AG10803 (cell line): Measurements from ENCODE around the gene ADGRA3.
A peak's percentile ranks its signal among the peaks of the same experiment; 100 is the strongest.

Source experiments
- DNase-seq: peaks from one replicate; pipeline ENCODE4 v3.0.0; 2010; ENCODE audit warnings: low read depth
- H3K4me3 ChIP-seq: 2 replicates; pipeline ENCODE4 v1.5.1; 2011; ENCODE audit warnings: mild to moderate bottlenecking, low read length, control low read depth
- CTCF ChIP-seq: conservative IDR thresholded peaks from 2 replicates; pipeline ENCODE4 v1.5.1; 2011; ENCODE audit warnings: mild to moderate bottlenecking, low read length, control low read depth, inconsistent platforms

Gene ADGRA3

GRCh38 chr4:22515888-22516541 lies at the start of gene ADGRA3:
Gene ADGRA3, minus strand, starts transcription at chr4:22516066. Its CDS starts 282 bp downstream, at chr4:22515784.
- no peak for TF ChIP-seq CTCF
- H3K4me3 ChIP-seq: peak within 1 kb of the TSS; percentile 73
- peak; percentile 70 for DNase-seq

GRCh38 chr4:22556495-22556894 lies 40.6 kb upstream of the ADGRA3 start:
- no peak for DNase-seq
- no peak for TF ChIP-seq CTCF
- no peak overlapping the region for H3K4me3 ChIP-seq

GRCh38 chr4:22554670-22555069 lies 38.8 kb upstream of the ADGRA3 start:
- no peak for TF ChIP-seq CTCF
- no peak overlapping the region for H3K4me3 ChIP-seq
- DNase-seq: no peak

- no peak for DNase-seq
Observed at GRCh38 chr4:22553560-22553959, 37.7 kb upstream of the ADGRA3 start.

DNA sequence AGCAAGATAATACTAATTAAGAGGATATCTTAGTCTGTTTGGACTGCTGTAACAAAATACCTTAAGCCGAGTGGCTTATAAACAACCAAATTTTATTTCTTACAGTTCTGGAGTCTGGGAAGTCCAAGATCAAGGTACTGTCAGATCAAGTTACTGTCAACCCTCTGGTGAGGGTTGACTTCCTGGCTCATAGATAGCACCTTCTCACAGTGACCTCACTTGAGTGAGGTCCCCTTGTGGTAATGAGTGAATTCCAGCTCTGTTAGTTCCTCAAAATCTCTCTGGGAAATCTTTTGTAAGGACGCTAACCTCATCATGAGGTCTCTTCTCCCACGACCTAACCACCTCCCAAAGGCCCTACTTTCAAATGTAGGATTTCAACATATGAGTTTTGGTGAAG lies 36.9 kb upstream of the ADGRA3 start:
- no peak overlapping the region for H3K4me3 ChIP-seq
- TF ChIP-seq CTCF: no peak
- DNase-seq: no peak

More at GRCh38 chr4:22553560-22553959, 37.7 kb upstream of the ADGRA3 start:
- H3K4me3 ChIP-seq: no peak overlapping the region
- TF ChIP-seq CTCF: no peak

DNA sequence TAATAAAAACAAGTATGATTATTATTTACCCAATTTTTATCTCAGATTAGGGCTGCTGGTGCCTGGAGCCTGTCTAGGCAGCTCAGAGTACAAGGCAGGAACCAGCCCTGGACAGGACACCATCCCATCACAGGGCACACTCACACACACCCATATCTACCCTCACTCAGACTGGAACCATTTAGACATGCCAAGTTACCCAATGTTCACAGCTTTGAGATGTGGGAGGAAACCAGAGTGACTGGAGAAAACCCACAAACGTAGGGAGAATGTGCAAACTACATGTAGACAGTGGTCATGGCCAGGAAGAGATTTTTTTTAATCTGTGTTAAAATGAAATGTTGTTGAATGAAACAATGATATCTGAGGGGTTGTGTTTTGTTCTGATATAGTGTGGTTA lies 35.7 kb upstream of the ADGRA3 start:
- no peak overlapping the region for H3K4me3 ChIP-seq
- DNase-seq: no peak
- no peak for TF ChIP-seq CTCF

DNA sequence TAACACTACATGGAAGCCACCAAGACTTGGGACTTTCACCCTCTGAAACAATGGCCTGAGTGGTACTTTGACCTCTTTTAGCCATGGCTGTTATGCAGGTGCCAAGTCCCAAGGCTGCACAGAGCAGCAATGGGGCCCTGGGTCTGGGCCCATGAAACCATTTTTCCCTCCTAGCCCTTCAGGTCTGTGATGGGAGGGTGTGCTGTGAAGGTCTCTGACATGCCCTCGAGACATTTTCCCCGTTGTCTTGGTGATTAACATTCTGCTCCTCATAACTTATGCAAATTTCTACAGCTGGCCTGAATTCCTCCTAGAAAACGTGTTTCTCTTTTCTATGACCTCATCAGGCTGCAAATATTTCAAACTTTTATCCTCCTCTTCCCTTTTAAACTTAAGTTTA lies 30.4 kb upstream of the ADGRA3 start:
- TF ChIP-seq CTCF: no peak
- no peak for DNase-seq
- no peak overlapping the region for H3K4me3 ChIP-seq
